ENCODE data around the gene NKX6-1.

NKX6-1 gene

DNA sequence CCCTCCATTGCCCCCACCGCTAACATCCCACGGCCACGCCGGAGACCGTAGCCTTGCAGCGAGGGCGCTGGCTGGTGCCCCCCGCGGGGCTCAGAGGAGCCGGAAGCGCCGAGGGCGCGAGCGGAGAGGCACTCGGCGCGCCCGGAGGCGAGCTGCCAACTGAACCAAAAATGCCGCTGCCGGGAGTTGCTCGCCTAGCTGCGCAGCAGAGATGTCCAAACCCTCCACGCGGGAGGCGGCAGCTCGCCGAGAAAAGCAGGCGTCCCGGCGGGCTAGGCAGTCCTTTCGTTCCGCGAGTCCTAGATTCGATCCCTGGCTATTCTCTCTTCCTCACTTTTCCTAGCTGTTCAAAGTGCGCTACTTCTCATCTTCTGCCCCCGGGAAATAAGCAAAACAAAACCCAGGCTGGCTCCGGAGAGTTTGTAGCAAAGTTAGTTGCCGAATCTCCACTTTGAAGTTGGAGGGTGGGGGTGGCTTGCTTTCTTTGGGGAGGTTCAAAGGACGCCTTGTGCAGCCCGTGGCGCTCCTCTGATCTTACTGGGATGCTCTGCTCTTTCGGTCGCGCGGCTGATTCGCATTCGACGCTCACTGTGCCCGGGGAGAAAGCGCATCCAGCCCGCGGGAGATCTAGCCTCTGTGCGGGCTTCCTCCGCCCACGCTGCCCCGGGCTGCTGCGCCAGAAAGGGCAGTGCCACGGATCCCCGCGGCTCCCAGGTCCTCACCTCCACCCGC, 723 bp downstream of the NKX6-1 start:
- no peak for DNase-seq (ENCODE audit: low read depth in 2 of 2)

DNA sequence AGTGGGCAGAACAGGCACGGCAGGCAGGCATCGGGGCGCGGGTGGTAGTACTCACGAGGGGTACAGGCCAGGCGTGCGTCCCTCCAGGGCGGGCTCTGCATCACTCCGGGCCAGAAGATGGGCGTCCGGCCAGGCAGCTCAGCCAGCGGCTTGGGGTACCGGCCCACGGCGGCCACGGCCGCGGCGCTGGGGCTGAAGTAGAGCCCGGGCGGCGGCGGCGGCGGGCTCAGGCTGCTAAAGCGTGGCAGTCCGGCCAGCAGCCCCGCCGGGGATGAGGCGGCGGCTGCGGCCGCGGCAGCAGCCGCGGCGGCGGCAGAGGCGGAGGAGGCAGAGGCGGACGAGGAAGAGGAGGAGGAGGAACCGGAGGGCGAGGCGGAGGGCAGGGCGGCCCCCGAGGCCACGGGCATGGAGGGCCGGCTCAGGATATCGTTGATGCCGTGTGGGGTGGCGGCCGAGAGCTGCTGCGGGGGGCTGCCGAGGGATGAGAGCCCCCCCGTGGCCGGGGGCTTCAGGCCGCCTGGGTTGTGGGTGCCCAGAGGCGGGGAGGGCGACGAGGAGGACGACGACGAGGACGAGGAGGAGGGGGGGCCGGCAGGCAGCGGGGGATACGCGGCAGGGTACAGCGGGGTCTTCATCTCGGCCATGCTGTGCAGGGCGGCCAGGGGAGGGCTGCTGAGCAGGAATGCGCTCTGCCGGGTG, 1.4 kb downstream of the NKX6-1 start:
- DNase-seq (ENCODE audit: low read depth in 2 of 2), result no peak

DNA sequence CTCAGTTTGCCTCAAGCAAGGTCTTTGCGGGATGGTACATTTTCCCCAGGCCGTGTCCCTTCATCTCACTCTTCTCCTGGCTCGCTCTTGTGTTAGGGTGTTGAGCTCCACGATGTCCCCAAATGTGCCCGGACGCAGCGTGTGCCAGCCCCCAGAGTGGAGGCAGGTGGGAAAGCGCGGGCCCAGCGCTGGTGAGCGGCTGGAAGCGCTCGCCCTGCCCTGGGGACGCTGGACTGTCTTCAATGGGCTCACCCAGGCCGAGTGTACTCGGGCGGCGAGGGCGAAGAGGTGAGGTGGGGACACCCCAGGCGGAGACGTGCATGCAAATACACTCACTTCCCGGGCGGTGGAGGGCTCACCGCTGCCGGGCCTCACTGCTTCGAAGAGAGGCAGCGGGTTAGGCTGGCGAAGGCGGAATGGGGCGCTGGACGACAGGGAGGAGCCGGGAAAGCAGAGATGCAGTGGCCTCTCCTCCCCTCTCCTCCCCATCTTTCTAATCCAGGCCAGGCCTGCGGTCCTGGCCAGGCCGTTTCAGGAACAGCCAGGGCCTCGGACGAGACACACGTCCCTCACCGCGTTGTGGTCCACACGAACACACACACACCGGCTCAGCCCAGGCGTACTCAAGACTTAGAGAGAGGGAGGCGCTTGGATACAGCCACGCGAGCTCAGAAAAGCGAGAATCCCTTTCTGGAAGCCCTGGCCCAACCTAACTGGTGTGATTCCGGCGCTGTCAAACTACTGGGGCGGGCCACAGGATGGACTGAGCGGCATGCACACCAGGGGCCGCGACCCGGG, 2.2 kb downstream of the NKX6-1 start:
- no peak for DNase-seq (ENCODE audit: low read depth in 2 of 2)

DNA sequence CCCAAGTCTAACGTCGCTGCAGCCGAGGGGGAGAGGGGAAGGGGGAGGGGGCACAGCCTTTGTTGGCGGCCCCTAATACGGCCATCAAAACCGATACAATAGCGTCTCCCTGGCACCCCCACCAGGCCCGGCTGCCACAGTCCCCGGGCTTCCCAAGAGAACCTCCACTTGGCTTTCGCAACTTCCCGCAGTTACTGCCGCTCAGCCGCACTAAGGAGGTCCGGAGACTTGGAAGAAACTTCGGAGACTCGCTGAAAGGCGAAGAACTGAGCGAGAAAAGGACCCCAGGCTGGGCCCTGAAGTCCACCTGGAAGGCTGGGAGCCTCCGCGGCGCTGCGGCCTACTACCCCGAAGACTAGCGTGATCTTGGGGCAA, 2.8 kb downstream of the NKX6-1 start:
- DNase-seq (ENCODE audit: low read depth in 2 of 2), result no peak

DNA sequence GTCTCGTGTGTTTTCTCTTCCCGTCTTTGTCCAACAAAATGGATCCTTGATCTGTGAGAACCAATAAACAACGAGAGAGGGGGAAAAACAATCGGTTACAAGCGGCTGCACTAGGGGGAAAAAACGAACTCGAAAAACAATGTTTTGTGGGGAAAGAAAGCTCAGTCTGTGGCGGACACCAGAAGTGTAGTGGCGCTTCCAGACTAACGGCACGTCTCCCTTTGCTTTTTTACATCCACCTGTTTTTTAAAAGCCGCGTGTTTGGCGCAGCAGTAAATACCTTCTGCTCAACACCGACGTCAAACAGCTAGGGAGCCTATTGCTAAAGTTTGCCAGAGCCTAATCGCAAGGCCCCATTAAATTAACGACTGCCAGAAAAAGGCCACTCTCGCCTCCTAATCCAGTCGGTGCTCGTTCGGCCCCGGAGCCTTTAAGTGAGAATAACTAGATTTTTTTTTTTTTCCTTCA, 3.3 kb downstream of the NKX6-1 start:
- no peak for DNase-seq (ENCODE audit: low read depth in 2 of 2)

DNA sequence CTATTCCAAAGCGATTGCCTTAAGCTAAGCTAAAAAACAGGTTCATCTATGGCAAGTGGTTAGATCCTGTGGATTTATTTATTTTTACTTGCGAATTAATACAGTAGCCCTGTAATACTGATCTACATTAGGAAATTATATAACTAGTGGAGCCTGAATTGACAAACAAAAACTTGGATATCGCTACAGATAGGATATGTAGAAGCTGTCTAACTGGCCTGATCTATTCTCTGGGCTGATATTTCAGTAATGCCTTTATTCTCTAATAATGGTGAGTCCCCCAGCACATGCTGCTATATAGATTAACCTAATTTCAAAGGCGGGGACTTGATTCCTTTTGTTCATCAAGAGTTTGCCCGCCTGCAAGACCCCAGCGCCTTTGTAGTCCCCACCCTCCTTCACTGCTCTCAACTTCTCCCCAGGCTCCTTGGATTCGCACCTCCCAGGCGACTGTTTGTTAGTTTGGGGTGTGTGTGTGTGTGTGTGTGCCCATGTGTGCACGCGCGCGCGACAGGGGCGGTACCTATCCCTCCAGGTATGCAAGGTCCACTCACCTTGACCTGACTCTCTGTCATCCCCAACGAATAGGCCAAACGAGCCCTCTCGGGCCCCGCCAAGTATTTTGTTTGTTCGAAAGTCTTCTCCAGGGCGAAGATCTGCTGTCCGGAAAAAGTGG, 3.8 kb downstream of the NKX6-1 start:
- no peak for DNase-seq (ENCODE audit: low read depth in 2 of 2)

DNA sequence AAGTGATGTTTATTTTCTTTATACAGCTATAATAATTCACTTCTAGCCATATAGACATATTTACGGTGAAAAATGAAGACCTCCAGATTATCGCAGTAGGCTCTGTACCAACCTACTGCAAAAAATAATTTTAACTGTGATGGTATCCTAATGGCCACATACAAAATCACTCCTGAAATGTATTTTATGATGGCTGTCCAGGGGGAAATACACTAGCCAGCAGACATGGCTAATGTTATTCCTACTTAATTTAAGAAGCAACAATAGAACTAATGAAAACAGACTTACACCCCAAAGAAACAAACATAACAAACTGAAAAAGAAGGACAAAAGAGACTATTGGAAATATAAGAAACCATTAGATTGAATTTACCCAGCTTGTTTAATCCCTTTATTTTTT, 4.6 kb downstream of the NKX6-1 start:
- no peak for DNase-seq (ENCODE audit: low read depth in 2 of 2)

DNA sequence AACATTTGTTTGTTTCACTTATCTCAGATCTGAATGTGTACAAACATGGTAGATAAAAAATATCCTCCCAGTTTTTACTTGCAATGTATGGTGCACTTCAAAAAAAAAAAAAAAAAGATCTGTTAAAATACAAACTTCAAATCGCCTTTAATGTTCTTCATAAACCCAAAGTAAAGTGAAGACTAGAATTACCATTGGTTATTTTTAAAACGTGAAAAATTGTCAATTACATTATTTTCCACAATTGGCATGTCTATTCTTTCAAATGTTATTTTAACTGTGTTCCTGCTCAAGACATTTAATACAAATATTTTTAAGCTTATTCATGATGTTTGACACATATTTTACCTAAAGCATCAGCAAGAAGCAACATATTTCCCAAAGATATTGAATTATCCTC, 5.0 kb downstream of the NKX6-1 start:
- no peak for DNase-seq (ENCODE audit: low read depth in 2 of 2)

DNA sequence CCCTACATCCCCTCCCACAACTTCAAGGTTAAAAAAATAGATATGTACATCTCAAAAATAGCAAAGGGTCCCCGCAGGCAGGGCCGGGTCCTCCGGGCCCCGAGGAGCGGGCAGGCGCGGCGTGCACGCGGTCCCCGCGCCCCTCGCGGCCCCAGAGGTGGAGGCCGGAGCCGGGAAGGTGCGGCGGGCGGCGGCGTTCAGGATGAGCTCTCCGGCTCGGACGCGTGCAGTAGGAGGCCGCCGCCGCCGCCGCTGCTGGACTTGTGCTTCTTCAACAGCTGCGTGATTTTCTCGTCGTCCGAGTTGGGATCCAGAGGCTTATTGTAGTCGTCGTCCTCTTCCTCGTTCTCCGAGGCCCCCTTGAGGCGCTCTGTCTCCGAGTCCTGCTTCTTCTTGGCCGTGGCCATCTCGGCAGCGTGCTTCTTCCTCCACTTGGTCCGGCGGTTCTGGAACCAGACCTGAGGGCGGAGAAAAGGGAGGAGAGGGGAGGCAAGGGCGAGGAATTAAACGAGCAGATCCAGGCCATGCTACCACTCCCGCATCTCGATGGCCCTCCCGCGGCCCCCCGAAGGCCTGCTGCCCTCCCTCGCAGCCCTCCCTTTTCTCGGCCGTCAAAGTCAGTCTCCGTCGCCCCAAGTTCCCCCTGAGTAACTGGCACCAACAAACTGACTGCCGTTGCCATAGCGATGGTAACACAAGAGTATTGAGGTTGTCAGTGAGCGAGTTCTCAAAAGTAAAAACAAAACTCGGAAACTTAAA, 5.8 kb downstream of the NKX6-1 start:
- no peak for DNase-seq (ENCODE audit: low read depth in 2 of 2)

DNA sequence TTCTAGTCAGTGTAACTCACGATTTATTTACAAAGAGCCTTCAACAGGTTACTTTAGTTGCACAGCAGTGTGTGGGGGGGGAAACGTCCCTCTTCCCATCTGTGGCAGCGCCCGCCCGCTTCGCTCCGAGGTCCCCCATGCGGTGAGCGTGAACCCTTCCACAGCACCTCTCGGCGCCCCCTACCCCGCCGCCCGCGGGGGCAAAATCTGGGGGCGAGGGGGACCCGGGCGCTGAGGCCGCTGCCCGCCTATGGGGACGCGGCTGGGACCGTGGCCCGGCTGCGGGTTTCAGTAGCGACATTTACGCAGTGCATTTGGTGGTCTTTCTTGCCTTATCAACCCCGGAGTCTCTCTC, 6.4 kb downstream of the NKX6-1 start:
- DNase-seq (ENCODE audit: low read depth in 2 of 2), result no peak

DNA sequence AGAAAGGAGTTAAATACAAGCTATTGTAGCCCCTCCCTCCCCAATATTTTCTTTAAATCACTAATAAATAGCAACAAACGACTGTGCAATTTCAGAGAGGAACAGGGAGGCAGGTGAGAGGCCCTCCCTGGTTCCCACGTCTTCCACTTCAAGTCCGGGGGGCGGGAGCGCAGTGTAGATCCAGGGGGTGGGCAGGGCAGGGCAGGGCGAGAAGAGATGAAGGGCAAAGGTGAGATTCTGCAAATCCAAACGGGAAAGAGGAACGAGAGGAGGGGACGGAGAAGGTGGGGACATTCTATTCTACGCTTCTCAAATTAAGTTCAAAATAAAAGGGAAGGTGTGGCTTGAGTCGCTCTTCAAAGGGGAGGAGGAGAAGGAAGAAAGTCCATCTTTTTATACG, 6.8 kb downstream of the NKX6-1 start:
- DNase-seq (ENCODE audit: low read depth in 2 of 2), result no peak

DNA sequence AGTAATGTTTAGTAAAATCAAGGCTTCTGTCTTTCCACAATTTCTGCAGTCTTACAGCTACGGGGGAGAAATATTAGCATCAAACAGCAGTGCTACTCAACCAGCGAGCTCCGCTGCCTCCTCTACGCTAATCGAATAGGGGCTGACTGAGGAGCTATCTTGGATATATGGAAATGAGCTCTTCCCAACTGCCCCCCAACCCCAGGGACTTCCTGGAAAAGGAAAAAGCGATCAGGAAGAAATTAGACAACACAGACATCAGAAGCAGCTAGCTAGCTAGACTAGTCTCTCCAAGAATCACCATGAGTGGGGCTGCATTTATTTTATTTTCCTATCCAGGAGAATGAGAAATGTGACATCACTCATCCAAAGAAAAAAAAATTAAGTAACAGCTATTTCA, 7.6 kb downstream of the NKX6-1 start:
- no peak for DNase-seq (ENCODE audit: low read depth in 2 of 2)

DNA sequence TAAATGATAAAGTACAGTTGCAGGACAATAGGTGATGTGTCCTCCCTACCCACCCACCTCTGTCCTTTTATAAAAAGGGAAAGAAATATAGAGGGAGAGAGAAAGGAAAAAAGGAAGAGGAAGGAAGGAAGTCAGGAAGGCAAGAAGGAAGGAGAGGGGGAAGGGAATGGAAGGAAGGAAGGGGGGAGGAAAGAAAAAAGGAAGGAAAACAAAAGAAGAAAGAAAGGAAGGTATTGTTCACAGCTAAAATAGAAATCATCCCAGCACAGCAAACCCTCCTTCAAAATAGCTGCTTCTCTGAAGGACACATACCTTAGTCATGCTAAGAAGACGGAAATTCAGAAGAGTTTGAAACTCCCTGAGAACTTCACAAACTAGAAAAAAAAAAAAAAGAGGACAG, 8.4 kb downstream of the NKX6-1 start:
- DNase-seq (ENCODE audit: low read depth in 2 of 2), result no peak

DNA sequence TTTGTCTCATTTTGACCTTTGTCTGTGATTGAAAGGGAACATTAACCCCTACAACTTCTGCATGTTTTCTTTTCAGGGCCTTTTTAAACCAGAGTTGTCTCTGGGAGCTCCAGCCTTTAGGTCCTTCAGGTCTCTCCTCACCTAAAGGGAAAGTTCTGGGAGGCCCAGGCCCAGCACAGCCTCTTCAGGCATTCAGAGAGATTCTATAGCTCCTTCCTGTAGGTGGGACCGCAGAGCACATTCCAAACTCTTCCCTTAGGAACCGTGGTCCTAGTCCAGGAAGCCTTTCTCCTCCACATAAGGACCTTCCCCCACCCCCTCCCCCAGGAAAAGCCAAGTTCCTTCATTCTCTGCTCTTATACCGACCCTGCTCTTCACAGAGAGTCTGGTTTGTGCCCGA, 14.9 kb downstream of the NKX6-1 start:
- no peak for DNase-seq (ENCODE audit: low read depth in 2 of 2)

DNA sequence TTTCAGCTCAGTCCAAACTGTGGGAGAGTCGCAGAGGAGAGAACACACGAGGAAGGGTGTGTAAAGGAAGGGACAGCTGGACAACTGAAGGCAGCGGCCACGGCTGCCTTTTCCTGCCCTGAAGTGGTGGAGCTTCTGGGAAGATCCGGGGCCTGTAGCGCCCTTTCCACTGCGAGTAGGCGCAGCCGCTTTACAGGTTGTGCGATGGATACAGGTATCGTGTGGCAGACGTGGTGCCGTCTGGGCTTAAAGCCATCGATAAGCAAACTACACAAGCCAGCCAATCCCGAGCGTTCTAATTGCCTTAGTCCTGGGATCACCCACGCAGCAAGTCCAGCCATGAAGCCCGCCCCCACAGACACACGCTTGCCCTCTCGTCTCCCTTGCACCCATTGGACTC, 15.4 kb downstream of the NKX6-1 start:
- no peak for DNase-seq (ENCODE audit: low read depth in 2 of 2)

DNA sequence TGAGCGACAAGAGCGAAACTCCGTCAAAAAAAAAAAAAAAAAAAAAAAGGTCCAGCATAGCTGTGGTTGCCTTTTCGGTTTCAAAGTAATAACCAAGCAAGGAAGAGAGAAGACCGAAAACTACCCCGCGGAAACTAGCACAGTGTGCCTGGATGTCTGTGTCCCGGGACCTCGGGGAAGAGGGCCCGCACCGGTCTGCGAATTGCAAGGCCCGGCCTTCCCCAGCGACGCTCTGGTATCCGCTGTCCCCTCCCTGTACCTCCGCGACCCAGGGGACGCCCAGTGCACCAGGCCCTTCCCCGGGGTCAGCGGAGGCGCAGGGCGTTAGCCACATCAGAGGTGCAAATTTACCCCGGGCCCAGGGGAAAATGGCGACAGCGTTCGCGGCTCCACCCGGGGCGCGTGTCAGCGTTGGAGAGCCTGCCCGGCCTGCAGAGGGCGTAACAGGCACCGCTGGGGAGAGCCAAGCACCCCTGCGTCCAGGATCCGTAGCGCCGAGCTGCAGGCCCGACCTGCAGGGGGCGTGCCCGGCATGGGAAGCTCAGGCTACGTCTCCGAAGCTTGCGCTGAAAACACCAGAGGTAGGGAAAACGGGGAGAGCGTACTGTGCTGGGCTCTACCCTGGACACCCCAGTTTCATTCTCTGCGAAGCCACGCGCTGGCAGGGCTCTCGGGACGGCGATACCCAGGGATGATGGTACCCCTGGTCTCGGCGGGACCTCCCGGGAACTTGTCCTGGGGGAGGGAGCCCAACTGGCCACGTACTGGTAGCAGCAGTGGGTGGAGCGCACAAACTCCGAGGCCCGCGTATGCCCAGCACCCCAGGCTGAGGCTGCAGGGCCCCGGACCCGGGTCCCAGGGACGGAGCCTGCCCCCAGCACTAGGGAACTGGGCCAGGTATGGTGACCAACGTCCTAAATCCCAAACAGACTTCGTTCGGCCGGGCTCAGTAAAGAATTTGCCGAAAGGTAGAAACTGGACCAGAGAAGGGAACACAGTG, 16.2 kb downstream of the NKX6-1 start:
- DNase-seq (ENCODE audit: low read depth in 2 of 2), result no peak

DNA sequence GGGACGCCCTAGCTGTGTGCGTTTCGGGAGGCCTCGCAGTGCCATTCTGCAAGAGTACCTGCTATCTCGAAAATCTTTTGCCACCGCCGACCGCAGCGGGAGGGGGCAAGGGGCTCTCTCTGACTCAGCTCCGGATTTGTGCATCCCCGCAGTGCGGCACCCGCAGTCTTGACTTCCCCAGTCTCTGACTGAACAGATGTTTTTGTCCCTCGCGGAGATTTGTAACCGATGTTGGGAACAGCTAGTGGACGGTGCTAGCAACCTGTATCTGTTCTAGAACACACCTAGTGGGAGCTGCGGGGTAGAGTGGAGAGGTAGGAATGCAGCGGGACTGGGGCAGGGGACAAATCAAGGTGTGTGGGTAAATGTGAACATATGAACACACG, 17.2 kb downstream of the NKX6-1 start:
- no peak for DNase-seq (ENCODE audit: low read depth in 2 of 2)

DNA sequence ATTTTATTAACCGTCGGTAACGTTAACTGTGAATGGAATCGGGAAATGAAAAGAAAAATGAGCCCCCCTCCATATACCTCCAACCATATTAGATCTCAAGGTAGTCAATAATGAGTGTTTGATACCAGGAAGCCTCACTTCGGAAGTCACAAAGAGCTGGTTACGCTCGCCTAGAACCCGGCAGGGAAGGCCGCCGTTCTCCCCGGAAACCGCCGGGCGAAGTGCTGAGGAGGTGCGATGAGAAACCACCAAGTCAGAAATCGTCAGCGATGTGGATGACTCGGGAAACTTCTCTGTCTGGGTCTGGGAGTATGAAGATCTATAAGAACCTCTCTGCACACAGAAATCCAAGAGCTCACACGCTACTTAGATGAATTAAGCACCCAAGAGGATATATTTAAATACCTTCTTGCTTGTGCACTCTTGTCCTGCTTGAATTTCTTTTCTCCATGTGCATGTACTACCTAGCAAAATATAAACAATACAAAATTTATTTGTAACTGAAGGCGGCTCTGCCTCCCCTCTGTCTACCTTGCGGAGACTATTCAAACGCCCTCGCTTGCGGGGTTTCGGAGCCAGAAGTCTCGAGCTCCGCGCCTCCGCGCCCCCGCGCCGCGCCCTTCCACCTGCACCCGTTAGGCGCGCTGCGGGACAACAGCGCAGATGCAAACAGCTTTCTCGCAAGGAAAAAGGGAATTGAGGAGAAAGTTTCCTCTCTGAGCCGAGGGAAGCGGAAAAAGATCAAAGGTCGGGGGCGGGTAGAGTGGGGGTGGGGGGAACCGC, 17.8 kb downstream of the NKX6-1 start:
- DNase-seq (ENCODE audit: low read depth in 2 of 2), result no peak

DNA sequence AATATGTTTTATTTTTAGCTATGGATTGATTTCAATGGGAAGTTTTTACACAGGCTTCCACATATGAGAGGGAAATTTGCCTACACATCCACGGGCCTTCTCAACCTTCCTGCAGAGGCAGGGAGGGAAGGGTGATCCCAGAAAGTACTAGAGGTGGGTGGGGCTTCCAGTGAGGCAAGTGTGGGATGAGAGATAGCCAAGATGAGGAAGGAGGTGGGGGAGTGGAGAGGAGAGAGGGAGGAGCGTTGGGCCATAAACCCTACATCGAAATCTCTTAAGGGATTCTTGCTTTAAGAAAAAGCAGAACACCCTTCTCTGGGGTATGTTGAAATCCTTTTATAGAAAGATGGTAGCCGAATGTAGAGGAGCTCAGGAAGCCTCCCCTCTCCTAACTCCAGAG, 19.0 kb downstream of the NKX6-1 start:
- no peak for DNase-seq (ENCODE audit: low read depth in 2 of 2)

DNA sequence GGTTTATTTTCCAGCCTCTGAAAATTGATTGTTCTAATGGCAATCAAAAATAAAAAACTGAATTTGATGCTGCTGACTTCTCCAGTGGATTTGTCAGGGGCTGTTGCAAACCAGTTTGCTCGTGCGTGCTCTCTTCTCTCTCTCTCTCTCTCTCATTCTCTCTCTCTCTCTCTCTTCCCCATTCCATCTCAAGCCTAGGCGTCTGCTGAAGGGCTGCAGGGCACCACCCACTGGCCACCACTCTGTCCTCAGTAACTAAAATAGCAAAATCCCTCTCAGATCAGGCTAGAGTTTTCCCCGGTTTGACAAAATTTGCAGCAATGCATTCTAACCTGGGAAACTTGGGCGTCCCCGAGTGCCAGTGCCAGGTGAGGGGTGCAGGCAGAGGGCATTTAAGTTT, 19.4 kb downstream of the NKX6-1 start:
- no peak for DNase-seq (ENCODE audit: low read depth in 2 of 2)

Measured in activated CD8-positive, alpha-beta memory T cell treated with anti-CD3 and anti-CD28 coated beads for 4 hours (primary cell).